H54 (cell line): ENCODE data around the gene DEPDC5.
A peak's percentile ranks its signal among the peaks of the same experiment; 100 is the strongest.
"Not testable (repeated sequence)": the region's sequence is repeated elsewhere in the genome, so short reads cannot be mapped to it uniquely, and the experiment has no call there.

Experiments
- DNase-seq: peaks from one replicate; pipeline ENCODE4 v3.0.0; 2011; ENCODE audit warnings: low spot score, mixed read lengths; ENCODE audit not compliant: insufficient read length
- FAIRE-seq: peaks from 3 replicates; lab custom pipeline; 2011; peaks lifted over from hg19 to GRCh38; lab: Jason Lieb, UNC
- POLR2A ChIP-seq: IDR thresholded peaks from 2 replicates; pipeline ENCODE4 v1.6.1; 2011; ENCODE audit warnings: low read depth, mild to moderate bottlenecking, low read length

The DEPDC5 gene

DNA sequence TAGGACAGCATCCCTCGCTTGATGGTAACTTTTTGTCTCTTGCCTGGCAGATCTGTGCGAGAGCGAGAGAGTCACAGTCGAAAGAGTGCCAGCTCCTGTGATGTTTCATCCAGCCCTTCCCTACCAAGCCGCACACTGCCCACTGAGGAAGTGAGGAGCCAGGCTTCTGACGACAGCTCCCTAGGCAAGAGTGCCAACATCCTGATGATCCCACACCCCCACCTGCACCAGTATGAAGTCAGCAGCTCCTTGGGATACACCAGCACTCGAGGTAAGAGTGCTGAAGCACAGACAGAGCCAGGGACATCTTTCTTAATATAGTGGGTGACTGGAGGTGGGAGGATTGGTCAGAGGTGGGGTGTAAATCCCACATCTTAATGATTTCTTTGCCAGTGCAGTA lies 61.1 kb downstream of the DEPDC5 start:
- FAIRE-seq, result no peak
- DNase-seq, result no peak
- TF ChIP-seq POLR2A, result no peak

GRCh38 chr22:31815383-31815814 lies 61.6 kb downstream of the DEPDC5 start:
- DNase-seq, FAIRE-seq: not testable (repeated sequence)

DNA sequence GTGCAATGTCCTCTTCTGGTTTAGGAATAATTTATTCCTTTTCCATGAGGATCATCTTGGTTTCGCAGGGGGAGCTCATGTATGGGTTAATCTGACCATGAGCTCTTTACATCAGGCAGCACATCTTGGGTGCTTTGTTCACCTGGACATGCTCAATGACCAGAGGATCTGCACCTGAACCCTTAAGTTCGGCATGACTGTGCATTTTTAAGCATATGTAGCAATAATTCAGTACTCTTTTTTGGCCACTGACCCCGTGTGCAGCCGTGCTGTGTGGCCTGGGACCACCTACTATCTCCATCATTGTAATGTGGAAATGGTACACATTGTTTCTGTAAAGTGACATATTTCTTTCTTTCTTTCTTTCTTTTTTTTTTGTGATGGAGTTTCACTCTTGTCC lies 62.9 kb downstream of the DEPDC5 start:
- no peak for FAIRE-seq
- no peak for TF ChIP-seq POLR2A
- no peak for DNase-seq

DNA sequence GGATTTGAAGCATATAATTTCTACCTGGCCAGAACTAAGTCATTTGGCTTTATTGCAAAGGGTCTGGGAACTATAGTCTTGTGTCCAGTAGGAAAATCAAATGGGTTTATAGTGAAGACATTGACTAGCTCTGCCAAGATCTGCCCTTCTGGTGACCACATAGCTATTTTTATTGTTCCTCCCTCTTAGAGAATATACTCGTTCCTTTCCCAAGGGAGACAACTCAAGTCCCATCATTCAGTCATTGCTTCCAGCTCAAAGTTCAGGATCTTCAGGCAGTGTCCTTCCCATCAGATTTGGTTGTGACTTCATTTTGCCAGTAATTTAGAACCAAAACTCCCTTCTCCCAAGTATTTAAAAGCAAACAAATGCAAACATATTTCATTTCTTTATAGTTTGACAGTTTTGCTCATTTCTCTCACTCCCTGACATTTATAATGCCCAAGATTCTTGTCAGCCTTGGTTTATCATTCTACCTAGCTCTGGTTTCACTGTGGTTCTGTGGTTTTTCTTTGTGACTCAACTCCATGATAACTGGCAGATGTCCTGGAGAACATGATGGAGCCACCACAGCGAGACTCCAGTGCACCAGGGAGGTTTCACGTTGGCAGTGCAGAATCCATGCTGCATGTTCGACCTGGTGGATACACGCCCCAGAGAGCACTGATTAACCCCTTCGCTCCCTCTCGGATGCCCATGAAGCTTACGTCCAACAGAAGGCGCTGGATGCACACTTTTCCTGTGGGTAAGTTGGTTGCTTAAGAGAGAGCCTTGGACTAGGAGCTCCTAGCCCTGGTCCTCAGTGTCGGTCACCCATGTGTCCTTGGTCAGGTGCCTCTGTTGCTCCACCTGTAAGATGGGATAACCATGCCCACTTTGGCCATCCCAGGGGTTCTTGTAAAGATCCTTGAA lies 64.9 kb downstream of the DEPDC5 start:
- DNase-seq (no peak), FAIRE-seq (no peak)
- no peak for TF ChIP-seq POLR2A

DNA sequence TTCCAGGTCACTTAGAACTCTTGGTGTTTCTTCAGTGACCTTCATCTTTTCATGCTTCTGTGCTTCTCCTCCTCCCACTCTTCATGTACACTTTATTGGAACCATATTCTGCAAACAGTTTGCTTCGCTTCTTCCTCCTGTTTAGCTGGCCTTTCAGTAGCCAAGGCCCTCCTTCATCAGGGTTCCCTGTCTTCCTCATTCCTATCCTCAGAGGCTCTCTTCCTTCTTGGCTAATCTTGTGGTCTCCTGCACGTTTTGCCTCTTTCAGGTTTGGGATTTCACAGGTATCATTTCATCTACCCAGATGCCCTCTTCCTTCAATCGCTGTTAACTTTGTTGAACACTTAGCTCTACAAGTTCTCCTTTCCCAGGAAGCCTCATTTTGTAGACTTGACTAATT lies 66.8 kb downstream of the DEPDC5 start:
- TF ChIP-seq POLR2A, result no peak
- DNase-seq (no peak), FAIRE-seq (no peak)

DNA sequence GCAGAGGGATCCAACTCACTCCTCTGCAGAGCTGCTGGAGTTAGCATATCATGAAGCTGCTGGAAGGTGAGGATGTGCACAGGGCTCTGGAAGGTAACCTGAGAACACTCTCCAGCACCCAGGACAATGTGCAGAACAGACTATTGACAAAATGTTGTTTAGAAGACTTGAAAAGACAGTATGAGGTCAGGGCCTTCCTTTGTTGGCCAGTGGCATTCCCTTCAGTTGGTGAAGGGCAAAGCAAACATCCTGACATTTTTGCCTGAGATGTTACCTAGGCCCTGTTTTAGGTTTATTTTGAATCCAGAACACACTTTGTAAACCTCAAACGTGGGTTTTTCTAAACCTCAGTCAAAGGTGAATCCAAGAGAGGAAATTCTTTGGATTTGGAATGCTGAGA lies 67.8 kb downstream of the DEPDC5 start:
- no peak for TF ChIP-seq POLR2A
- FAIRE-seq (no peak), DNase-seq (no peak)

DNA sequence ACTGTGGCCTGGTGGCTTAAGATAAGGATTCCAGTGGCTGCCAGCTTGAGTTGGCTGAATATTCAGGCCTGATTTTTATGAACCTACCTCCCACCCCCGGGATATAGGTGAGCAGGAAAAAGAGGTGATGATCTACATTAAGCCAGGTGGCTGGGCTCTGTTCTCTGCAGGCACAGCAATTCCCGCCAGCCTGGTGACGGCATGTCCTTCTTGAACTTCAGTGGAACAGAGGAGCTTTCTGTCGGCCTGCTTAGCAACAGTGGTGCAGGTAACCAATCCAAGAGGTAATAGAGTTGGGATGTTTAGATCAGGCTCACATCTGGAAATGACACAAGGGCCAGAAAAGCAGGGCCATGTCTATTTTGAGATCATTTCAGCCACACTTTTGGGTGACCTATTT lies 68.7 kb downstream of the DEPDC5 start:
- FAIRE-seq (no peak), DNase-seq (no peak)
- no peak for TF ChIP-seq POLR2A

- no peak for DNase-seq
- FAIRE-seq, result no peak
- no peak for TF ChIP-seq POLR2A
Measured at GRCh38 chr22:31825513-31825912, 71.7 kb downstream of the DEPDC5 start.

DNA sequence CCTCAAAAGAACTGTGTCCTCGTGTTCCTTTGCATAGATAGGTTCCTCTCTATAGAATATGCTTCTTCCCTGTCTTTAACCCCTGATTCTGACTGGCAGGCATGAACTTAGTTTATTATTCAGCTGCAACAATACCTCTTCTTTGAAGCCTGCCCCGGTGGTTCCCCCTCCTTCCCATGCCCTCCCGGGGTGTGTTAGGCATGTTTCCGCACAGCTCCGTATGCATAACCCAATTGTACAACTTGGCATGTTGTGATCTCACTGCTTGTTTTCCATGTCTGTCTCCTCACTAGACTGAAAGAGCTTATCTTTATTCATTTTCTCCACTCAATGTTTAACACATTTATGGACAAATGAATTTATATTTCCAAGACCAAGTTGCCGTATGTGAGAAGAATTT lies 72.6 kb downstream of the DEPDC5 start:
- no peak for TF ChIP-seq POLR2A
- DNase-seq (no peak), FAIRE-seq (no peak)

GRCh38 chr22:31828739-31829138 lies 74.9 kb downstream of the DEPDC5 start:
- no peak for TF ChIP-seq POLR2A

DNA sequence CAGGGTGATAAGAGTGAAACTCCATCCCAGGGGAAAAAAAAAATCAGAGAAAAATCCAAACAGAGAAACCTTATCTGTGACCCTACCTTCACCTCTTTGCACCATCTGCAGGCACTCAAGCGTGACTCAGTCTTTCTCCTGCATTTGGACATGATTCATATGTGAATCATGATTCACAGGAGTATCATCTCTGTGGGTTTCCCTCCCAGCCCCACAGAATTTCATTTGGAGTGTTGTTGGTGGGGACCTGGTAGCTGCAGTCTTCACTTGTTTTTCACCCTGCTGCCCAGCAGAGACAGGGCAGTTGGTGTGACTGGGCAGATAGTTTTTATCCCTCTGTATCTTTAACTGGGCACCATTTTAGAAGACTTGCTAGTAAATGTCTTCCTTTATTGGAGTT lies 75.7 kb downstream of the DEPDC5 start:
- no peak for TF ChIP-seq POLR2A
- FAIRE-seq (peak; percentile 97), DNase-seq (peak; percentile 68)

More at GRCh38 chr22:31828739-31829138, 74.9 kb downstream of the DEPDC5 start:
- no peak for DNase-seq
- FAIRE-seq, result peak; percentile 6

DNA sequence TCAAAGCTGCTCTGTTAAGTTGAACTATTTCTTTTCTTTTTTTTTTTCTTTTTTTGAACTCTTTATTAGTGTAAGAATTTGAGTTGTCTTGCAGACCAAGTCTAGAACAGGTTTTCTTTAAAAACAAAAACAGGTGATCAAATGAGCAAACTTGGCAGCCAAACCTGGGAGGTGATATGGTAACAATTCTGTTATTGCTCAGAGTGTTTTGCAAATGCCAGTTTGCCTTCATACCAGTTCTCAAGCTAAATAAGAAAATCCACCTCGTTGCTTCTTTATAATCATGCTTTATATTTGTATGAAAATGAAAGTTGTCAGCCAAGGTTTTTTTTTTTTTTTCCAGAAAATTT lies 76.9 kb downstream of the DEPDC5 start:
- TF ChIP-seq POLR2A, result no peak
- no peak for DNase-seq
- no peak for FAIRE-seq

- no peak for FAIRE-seq
Measured at GRCh38 chr22:31833930-31834329, 80.1 kb downstream of the DEPDC5 start.

GRCh38 chr22:31836010-31836409 lies 82.2 kb downstream of the DEPDC5 start:
- no peak for TF ChIP-seq POLR2A
- DNase-seq (no peak), FAIRE-seq (no peak)

More at GRCh38 chr22:31833930-31834329, 80.1 kb downstream of the DEPDC5 start:
- DNase-seq, result no peak
- TF ChIP-seq POLR2A, result no peak

- no peak for TF ChIP-seq POLR2A
- DNase-seq (no peak), FAIRE-seq (no peak)
Measured at GRCh38 chr22:31838917-31839316, 85.1 kb downstream of the DEPDC5 start.
